ENCODE data around the gene VPS13D.
A peak's percentile ranks its signal among the peaks of the same experiment; 100 is the strongest.

VPS13D gene

DNA sequence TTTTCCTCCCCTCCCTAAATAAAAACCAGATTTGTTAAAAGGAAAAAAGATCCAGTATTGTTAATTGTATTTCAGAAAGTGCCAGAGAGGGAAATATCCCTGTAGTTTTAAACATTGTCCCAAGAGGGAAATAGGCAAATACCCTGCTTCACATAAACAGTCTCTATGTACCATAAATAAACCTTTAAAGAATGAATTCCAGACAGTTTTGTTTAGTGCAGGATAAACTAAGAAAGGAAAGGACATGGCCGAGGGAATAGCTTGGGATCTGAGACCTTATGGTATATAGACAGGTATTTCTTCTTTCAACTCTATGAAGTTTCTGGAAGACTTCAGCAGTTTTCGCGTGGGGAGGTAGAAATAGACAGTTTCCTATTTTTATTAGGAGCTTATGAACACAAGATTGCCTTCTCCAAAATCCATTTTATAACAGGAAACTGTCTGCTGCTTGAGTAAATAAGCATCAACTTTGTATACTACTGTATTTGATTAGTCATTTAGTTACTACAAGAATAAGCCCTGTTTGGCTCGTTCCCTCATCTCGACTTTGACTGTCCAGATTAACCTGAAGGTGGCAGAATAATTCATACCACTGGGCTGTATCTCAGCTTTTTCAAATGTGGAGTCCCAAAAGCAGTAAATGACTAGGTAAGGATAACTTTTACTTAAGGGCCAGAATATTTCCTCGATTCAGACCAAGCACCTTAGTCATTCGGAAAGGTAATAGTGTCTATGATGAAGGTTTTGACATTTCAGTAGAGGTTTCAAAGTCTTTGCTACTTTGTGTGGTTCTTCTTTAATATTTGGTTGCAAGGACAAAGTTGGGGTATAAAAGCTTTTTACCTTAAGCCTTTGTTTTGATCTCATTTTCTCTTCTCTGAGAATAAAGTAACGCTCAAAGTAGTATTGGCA lies 177.5 kb downstream of the VPS13D start:
- DNase-seq = peak; percentile 45

DNA sequence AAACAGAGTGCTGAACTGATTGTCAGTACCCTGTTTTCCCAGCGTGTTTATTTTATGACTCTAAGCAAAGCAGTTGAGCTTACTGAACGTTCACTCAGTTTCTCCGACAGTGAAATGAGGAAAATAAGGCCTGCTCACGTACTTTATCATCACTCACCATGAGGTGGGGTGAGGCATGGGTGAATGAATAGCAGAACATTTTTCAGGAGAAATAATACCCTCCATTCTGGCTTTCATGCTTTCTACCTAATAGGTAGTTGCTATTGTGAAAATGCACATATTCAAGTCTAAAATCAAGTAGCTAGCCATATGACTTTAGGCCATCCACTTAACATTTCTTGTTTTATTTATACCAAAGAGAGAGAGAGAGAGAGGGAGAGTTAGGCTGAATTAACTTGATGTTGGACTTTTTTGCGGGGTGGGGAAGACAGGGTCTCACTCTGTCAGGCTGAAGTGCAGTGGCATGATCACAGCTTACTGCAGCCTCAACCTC lies 178.2 kb downstream of the VPS13D start:
- DNase-seq = no peak

DNA sequence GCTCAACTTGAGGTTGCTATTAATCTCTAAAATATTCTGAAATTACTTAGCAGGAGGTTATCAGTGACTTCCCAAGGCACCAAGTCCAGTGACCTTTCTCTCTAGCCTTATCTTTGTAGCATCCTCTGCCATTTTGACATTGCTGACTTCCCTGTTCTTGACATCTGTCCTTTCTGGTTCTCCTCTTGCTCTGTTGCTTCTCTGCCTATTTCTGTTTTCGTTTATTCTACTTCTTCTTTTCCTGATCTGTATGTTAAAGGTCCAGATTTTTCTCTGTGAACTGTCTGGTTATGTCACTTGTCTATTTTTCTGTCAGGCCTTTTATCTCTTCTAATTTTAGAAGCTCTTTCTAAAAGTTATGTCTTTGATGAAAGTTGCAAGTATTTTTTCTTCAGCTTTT lies 178.8 kb downstream of the VPS13D start:
- DNase-seq = no peak

DNA sequence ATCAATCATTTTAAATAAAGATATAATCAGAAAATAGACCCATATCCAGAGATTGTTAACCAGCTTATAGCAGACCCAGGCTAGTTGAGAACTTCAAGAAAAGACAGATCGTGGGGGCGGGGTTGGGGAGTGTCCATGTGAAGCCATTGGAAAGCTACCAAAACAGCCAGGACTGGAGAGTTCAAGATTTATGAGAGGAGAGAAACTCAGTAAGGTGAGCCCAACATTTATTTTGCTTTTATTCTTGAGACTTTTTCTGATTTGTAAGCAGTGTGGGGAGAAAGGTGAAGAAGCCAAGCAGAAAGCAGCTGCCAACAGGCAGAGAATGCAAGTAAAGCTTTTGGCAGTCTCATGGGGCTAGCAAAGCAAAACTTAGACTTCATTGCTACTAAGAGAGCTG lies 179.9 kb downstream of the VPS13D start:
- no peak for DNase-seq

DNA sequence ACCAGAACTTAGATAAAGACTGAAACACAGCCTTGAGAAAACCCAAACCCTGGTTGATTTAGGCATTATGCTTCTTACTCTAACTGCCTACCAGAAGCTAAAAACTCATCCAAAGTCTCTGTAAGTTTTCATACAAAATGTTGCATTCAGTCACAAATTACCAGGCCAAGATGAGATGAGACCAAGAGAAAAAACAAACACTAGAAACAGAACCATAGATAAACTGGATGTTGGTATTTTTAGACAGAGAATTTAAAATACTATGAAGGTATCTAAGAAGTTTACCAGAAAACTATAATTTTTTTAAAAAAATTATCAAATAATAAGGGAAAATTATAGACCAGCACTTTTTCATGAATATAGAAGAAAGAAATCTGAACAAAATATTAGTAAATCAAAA lies 180.5 kb downstream of the VPS13D start:
- no peak for DNase-seq

DNA sequence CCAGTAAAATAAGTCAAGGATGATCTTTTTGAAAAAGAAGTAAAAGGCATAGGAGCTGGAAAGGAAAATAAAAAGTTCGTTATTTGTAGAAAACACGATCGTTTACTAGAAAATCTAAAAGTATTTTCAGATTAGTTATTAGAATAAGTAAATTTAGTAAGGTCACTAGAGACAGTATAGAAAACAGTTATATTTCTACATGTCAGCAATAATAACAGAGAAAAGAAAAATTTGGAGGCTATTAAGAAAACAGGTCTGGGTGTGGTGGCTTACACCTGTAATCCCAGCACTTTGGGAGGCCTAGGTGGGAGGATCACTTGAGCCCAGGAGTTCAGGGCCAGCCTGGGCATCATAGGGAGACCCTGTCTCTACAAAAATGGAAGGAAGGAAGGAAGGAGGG lies 181.3 kb downstream of the VPS13D start:
- no peak for DNase-seq

DNA sequence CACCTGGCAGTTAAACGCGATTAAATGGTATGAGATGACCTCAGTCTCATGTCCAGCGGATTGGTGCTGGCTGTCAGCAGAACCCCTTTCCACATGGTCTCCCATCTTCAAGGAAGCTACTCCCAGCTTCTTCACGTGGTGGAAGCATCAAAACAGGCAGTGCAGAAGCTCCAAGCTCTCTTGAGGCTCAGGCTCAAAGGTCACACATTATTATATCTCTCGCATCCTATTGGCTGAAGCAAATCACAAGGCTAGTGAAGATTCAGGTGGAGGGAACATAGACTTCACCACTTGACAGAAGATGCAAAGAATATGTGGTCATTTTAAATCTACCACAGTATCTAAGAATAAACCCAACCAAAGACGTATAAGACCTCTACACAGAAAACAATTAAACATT lies 181.9 kb downstream of the VPS13D start:
- no peak for DNase-seq

DNA sequence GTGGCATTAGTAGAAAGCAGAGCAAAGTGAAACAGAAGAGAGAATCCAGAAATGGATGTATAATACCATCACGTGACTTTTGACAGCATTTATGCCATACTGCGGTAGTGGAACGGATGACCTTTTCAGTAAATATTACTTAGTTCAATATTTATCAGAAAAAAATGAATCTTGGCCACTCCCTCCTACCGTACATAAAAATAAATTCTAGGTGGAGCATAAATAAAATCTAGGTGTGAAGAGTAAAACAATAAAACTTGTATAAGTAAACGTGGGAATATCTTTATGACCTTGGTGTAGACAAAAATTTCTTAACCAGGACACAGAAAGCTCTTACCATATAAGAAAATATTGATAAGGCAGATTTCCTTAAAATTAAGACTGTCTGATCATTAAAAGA lies 182.6 kb downstream of the VPS13D start:
- DNase-seq = no peak

DNA sequence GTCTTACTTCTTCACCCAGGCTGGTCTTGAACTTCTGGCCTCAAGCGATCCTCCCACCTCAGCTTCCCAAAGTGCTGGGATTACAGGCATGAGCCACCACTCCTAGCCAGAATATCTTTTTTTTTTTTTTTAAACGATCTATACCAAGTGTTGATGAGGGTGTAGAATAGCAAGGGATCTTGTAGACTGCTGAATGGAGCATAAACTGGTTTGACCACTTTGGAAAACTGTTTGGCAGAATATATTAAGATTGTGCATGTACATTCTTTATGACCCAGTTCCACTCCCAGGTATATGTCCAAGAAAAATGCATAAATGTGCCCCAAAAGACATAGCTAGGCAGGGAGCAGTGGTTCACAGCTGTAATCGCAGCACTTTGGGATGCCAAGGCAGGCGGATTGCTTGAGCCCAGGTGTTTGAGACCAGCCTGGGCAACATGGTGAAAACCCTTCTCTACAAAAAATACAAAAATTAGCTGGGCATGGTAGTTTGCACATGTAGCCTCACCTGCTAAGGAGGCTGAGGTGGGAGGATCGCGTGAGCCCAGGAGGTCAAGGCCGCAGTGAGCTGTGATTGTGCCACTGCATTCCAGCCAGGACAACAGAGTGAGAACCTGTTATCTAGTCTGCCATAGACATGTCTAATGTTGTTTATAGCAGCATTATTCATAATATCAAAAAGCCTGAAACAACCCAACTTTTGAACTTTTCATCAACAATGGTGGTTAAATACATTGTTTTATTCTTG lies 184.0 kb downstream of the VPS13D start:
- no peak for DNase-seq

DNA sequence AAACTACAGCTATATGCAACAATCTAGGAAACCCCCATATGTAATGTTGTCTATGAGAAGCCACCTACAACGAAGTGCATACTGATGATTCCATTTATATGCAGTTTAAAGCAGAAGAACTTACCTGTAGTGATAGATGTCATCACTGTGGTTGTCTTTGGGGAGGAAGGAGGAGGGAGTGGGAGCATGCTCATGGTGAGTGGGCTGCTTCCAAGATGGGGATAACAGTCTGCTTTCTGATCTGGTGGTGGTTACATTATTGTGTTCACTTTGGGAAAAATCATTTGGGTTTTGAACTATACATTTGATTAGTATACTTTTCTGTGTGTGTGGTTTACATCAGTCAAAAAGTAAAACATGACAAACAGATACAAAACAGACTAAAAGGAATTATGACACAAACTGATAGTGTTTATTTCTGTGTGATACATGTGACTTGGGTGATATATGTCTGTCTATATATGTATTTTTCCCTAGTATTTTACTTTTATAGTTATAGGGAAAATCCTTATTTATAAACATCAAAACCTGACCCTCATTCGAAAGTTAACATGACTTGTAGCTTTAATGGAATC lies 184.7 kb downstream of the VPS13D start:
- no peak for DNase-seq

DNA sequence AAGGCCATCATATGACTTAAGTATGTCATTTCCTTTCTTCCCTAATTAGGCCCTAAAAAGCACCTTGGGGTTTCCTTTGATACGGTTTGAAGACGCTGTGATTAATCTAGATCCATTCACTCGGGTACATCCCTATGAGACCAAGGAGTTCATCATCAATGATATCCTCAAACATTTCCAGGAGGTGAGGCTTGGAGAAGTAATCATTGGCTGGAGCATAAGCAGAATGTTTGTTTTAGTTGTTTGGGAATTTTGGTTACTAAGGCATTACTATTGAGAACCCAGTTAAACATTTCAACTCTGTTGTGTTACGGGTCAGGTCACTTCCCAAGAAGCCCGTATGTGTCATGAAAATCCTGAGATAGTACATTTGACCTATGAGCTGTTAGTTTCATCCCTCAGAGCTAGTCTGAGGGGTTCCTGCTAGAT lies 185.2 kb downstream of the VPS13D start:
- DNase-seq = peak; percentile 46

DNA sequence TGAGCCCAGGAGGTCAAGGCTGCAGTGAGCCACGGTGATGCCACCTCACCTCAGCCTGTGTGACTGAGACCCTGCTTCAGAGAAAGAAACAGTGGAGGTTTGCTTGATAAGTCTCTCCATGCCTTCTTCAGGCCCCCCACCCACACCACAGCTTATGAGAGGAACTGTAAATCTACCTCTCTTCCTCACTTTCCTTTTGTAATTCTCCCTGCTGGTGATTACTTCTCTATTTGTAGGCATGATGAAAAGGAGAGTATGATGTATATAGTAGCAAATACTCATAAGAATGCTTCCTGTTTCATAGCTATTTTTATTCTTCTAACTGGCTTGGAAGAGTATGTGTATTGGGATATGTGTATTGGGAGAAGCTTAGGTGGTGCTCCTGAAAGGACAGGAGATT lies 186.3 kb downstream of the VPS13D start:
- DNase-seq = no peak

DNA sequence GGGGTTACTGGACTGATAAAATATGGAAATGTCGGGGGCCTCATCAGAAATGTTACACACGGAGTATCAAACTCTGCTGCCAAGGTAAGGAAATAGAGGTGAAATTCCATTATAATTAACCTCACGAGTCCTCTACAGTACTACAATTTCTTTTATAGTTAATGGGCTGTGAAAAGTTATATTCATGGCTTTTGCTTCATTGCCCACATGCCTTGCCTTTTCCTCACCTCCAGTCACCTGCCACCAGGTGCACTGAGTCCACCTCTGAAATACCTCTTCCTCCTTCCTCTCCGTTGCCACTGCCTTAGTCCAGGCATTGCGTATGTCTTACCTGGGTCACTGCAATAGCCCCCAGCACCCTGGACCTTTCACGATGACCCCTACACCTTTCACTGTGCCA lies 186.9 kb downstream of the VPS13D start:
- no peak for DNase-seq

DNA sequence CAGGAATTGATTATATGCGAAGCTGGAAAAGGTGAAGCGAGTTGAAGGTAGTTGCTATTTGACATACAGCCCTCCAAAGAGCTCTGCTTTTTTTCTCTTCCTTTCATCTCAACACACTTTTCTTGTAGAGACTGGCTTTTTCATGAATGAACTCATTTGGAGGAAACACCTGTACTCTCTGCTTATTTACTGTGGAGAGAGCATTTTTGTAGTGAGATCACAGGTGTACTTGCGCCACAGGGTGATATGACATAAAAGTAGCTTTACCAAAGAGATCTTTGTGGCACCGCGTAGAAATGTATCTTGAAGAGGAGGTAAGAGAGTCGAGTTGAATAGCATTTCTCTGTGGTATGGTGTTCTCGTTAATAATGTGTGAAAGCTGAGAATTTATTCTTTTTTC lies 187.6 kb downstream of the VPS13D start:
- no peak for DNase-seq

DNA sequence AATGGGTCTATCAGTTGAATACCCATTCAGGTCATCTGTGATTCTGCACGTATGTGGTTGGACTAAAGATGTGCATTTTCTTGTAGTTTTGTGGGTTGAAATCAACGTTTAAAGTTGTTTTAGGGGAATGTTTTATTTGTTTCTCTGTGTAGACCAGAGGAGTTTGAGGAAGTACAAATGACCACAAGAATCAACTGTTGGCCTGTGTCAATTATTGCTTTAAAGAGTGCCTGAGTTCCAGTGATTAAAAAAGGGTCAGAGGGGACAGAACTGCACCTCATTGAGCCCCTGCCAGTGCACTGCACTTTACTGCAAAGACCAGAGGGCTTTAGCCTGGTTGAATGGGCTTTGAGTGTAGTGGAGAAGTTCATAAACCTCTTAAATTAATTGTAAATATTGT lies 190.3 kb downstream of the VPS13D start:
- no peak for DNase-seq

DNA sequence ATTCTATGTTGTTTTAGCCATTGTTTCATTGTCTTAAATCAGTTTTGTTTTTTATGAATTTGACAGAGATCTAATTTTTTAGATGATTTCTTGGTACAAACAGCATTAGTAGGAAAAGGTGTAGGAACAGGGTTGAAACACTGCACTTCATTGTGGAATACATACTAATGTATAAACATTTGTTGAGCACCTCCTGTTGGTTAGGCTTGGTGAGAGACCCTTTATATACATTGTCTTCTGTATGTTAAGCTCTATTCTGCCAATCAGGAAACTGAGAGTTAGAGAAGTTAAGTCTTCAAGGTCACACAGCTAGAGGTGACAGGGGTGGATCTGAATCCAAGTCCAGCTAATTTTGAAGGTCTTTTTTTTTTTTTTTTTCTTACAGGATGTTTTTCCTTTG lies 192.7 kb downstream of the VPS13D start:
- DNase-seq = no peak

DNA sequence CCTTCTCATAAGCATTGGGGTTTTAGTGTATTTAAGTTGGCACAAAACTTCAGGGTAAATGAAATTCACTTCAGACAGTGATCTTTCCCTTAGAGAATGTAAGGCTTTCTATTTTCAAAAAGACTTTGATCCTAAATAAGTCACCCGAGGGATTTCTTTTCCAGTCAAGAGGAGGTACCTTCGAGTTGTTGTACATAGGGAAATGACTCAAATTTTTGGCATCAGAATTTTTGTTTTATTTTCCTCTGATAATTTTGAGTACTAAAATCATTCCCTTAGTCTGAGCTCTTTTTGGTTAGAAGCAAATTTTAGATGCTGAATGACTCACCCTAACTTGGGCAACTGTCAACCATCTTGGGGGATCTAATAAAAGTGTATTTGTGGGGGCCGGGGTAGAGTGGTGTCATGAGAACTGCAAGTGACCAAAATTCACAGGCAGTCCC lies 194.3 kb downstream of the VPS13D start:
- peak; percentile 62 for DNase-seq

DNA sequence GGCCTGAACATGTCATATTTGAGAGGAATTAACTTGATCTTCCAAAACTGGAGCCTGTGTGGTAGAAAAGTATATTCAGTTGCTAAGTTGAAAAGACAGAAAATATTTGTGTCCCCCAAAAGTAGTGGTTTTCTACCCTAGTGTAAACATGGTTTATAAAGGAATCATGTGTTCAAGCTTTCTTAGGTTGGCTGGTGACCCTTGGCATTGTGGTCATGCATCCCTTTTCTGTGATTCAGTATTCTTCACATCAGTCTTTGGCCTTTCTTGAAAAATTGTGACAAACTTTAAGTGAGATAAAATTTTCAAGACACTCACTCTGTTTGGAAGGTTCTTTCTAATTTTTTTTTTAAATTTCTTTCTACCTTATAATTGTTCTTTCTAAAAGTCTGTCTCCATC lies 195.0 kb downstream of the VPS13D start:
- peak; percentile 22 for DNase-seq

DNA sequence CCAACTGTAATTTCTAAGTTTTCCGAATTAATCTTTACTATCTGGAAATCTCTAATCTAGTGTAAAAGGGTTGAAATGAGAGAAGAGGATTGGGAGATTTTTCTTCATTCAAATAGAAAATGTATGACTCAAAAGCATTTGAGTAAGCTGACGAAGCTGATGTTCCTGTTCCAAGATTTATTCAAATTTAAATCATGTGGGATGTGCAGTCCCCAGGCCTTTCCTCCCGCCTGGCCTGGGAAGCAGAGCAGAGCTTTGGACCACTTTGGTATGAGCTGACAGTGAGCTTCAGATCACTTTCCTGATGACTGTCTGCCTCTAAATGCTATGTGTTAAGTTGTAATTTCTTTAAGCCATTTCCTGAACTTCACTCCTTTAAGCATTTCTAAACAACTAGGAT lies 196.2 kb downstream of the VPS13D start:
- DNase-seq = no peak

DNA sequence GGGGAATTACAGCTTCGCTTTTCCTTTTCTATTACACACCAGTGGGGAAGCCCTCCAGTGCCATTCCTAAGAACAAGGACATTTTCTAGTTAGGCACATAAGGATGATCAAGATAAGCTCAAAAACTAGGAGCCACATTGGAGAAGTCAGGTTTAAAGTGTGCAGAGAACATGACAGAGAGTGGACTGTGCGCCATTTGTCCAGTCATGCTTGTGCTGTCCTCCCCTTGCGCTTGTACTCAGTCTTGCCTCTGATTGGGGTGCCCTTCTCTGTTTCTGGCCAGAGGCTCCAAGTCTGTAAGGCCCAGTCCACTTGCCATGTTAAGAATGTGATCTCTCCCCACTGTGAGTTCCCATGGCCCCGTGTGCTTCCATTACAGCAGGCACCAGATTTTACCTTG lies 198.5 kb downstream of the VPS13D start:
- no peak for DNase-seq

DNA sequence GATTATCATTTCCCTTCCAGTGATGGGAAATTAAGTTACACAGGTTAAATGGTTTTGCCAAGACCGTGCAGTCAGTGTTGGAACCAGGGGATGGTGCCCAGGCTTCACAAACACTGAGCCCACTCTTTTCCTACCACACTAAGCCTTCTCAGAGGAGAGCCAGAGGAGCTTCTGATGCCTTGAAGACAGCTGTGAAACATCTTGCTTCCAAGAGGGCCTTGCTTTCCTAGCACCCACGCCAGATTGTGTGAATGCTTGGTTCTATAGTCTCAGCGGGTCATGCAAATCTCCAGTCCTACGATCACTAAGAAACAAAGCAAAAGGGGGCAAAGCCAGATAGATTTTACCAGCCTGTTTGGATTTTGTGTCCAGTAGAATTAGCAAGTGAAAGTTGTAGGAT lies 200.7 kb downstream of the VPS13D start:
- no peak for DNase-seq

DNA sequence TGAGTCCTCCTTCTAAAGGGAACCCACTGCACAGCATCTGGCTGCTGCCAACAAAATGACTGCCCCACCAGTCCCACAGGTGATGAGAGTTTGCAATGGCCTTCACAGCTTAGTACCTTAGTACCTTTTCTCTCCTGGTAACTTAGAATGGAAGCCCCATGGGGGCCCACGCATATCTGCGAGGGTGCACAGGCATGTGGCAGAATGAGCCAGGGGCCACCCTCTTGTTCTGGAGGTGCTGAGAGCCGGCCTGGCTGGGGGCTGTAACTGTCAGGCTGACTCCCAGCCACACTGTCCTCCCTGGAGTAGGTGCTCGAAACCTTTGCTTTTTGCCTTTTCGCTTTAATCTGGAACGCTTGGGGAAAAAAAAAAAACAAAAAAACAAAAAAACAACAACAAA lies 203.1 kb downstream of the VPS13D start:
- DNase-seq = no peak

DNA sequence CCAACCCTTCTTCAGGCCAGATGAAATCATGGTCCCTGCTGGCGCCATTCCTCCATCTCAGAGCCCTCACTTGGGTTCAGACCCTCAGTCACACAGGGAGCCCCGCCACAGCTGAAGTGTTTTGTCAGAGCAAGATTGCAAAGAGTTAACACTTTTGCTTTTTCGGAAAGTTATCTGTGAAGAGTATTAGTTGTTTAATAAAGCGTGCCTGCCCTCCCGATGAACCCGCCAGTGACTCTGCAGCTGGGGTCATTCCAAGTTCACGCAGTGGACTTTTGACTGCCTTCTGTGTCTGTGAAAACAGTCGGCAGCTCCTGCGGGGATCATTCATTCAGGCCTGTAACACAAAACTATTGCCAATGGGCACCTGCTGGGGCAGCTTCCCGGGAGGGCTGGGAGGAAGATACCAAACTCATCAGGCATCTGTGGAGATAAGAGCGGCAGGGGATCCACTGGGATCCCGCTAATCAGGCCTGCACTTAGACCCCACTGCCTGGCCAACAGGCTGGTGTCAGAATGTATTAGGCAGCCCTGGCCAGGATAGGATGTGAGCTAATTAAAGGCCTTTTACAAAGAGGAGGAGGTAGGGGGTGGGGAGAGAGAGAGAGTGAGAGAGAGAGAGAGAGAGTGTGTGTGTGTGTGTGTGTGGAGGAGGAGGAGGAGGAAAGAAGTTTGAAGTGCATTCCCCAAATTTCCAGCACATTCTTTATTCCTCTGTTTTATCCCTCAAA lies 203.7 kb downstream of the VPS13D start:
- DNase-seq = no peak

Data from EL (cell line).